HG03378 (cell line): Measurements from ENCODE around the gene AGO4.
"Not testable (repeated sequence)": the region's sequence is repeated elsewhere in the genome, so short reads cannot be mapped to it uniquely, and the experiment has no call there.

ENCODE experiments used
- ATAC-seq: cut with Tn5 transposase; IDR thresholded peaks from one replicate; pipeline ENCODE4 v1.9.1; 2021; ENCODE audit warnings: mild to moderate bottlenecking, moderate library complexity; ENCODE audit not compliant: unreplicated experiment

AGO4 gene

GRCh38 chr1:35863136-35863535 is 55.3 kb downstream of the AGO4 start:
- ATAC-seq, result no peak

GRCh38 chr1:35863881-35864625 is 56.2 kb downstream of the AGO4 start:
- no peak for ATAC-seq

GRCh38 chr1:35864813-35865212 is 57.0 kb downstream of the AGO4 start:
- ATAC-seq, result no peak

DNA sequence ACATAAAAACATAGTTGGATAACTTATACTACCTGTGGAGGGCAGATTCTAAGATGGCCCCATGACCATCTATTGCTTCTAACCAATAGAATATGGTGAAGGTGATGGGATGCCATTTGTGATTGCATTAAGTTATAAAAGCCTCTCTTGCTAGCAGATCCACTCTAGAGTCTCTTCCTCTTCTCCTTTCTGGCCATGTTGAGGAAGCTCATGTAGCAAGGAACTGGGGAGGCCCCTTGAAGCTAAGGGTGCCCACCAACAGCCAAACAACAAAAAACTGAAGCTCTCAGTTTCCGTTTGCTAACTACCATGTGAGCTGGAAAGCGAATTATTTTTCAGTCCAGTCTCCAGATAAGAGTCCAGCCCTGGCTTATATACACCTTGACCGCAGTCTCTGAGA is 59.2 kb downstream of the AGO4 start:
- ATAC-seq, result no peak

DNA sequence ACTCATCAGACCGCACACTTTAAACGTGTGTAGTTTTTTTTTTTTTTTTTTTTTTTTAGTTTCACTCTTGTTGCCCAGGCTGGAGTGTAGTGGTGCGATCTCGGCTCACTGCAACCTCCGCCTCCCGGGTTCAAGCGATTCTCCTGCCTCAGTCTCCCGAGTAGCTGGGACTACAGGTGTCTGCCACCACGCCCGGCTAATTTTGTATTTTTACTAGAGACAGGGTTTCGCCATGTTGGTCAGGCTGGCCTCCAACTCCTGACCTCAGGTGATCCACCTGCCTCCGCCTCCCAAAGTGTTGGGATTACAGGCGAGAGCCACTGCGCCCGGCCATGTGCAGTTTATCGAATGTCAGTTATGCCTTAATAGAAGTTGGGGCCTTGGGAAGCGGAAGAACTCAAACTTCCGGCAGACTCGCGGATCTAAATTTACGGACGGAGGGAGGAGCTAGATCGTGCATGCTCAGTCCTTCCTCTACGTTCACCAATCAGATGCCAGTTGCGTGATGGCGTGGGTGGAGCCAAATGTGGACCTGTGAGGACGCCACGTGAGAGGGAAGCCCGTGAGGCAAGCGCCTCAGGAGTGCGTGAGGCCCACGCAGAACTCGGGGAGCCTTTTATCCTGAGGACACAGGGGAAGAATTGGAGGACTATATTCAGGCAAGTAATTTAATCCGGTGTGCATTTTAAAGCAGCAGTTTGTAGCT is 61.6 kb downstream of the AGO4 start:
- ATAC-seq, result not testable (repeated sequence)

GRCh38 chr1:35870651-35871309 is 63.0 kb downstream of the AGO4 start:
- no peak for ATAC-seq

- ATAC-seq, result no peak
Measured at GRCh38 chr1:35873243-35873750, 65.5 kb downstream of the AGO4 start.

DNA sequence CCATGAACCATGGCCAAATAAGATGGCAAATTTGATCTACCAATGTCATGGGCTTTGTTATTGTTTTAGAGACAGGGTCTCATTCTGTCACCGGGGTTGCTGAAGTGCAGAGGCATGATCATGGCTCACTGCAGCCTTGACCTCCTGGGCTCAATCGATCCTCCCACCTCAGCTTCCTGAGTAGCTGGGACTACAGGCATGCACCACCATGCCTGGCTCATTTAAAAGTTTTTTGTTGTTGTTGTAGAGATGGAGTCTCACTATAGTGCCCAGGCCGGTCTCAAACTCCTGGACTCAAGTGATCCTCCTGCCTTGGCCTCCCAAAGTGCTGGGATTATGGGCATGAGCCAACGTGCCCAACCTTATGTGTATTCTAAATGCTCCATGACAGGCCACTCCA is 66.3 kb downstream of the AGO4 start:
- ATAC-seq, result not testable (repeated sequence)

DNA sequence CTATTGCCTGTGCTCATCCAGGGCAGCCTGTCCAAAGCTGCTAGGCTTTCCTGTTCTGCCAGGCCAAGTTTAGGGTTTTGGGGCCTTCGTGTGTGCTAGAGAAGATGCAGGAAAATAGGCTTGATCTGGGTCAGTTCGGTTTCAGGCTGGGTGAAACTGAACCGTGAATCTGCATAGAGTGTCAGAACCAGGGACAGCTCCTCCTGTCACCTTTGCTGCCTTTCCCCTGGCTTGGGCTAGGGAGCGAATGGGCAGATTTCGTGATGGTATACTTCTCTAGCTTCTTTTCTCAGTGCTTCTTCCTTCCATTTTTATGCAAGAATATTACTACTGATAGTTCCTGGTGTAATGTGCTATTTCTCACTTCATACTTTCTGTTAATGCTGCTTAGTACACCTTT is 69.2 kb downstream of the AGO4 start:
- no peak for ATAC-seq

DNA sequence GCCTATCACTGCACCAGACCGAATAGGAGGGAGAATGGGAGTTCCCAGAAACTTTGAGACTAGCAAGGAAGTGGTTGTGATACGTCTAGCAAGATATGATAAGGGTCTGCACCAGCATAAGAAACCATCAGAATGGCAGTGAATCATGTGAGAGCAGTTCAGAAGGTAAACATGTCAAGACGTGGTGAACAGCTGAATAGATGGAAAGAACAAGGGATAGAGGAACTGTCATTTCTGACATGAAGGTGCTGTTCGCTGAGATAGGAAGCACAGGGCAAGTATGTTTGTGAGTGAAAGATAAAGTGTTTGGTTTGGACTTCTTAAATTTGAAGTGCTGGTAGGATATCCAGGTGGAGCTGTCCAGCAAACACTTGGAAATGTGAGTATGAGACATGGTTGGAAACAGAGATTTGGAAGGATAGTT is 74.0 kb downstream of the AGO4 start:
- no peak for ATAC-seq

DNA sequence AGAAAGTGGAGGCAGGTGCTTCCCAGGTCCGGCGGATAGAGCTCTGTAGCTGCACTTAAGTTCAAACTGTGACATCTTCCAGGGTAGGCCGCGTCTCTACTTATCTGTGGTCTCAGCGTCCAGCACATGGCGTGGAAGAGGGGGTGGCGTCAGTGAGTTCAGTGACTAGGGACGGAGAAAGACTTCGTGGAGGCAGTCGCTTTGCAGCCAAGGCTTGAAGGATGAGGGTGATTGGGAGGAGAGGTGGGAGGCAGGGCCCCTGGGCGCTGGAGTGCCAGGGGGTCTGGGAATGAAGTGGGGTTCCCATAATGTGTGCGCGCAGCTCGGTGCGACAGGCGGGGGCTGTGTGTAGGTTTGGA is 74.7 kb downstream of the AGO4 start:
- no peak for ATAC-seq

- ATAC-seq, result peak; percentile 57
Measured at GRCh38 chr1:35882945-35883634, 75.3 kb downstream of the AGO4 start, which contains the start of gene AGO1. Gene AGO1 (plus strand): TSS chr1:35883209. CDS start chr1:35883422, 213 bp downstream.

GRCh38 chr1:35883635-35884101 is 75.9 kb downstream of the AGO4 start:
- peak; percentile 2 for ATAC-seq

DNA sequence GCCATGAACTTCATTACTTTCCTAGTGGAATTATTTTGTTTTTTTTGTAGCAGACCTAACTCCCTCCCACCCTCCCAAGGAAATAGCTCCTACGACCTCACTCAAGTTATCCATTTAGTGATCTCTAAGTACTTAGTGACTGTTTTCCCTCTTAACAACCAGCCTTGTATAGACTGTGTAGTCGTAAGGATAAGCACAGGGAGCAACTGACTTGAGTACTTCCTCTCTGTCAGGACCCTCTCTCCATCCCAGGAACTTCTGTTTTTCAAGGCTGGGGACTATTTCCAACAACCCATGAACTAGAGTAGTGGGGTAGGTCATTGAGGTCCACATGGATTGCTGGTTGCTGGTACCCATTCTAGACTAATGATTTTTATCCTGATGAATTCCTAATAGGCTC is 77.1 kb downstream of the AGO4 start:
- no peak for ATAC-seq

DNA sequence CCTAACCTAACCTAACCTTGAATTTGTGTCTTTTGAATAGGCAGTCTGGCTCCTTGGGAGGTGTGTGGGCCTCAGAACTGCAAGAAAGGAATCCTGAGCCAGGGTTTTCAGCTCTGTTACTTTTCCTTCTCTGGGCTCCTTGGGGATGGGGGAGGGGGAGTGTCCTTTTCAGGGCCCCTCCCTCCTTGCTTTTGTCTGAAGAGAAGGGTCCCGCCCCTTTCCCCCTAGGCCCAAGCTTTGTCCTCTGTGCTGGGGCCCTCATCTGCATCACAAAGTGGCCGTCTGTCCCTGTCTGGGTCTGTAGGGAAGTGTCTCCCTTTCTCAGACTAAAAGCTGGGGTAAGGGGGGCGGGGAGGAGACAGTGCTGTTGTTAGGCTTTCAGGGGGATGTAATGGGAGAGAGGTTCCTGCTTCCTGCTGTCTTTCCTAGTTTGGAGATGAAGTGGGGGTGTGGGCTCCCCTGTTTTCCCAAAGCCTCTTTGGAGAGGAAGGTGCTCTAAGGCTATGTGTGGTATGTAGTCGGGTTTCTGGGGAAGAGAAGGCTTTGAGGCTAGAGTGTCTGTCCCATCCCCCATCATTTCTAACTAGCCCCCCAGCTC is 78.2 kb downstream of the AGO4 start:
- no peak for ATAC-seq

DNA sequence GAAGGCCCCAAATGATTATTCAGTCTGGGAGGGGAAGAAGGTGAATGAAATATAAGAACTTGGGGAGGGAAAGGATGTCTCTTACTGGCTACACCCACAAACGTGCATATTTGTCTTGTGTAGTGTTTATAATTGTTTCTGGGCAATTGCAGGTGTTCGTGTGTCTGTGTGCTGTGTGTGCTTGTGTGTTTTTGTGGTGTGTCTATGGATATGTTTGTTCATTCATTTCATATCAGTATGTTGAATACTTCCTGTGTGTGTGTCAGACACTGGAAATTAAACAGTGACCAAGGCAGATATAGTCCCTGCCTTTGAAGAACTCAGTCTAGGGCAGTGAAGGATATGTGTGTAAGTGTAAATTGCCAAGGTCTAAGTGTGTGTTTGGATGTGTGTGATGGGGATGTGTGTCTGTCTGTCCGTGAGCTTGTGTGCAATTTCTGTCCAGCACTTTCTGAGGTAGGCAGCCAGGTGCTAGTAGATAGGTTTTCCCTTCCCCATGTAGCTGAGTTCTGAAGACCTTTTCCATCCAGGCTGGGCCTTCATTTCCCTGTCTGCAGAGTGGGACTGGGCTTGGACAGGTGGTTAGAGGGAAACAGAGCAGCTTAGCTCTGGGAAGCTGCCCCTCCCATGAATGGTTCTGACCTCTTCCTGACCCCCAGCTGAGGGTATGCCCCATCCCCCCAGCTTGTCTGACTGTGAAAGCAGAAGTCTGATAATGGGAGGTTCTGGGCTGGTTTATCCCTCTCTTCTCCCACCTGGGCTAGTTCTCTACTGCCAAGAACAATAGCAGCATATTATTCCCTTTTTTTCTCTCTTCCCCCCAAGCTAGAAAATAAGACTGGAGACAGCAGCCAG is 79.0 kb downstream of the AGO4 start:
- ATAC-seq, result no peak

DNA sequence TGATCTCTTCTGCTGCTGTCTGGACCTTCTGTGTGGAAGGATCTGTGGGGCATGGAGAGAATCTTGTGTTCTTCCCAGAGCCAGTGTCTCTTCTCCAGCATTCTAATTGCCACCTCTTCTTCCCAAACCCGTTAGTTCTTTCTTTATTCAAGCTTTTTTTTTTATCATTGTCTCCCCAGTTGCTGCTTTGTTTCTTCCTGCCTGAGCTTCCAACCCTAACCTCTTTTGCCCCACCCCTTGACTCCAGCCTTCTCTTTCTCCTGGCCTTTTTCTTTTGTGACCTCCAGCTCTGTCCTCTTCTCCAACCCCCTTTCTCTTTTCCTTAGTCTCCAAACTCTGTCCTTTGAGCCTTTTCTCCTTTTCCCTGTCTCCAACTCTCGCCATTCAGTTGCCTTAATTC is 79.7 kb downstream of the AGO4 start:
- ATAC-seq, result no peak

DNA sequence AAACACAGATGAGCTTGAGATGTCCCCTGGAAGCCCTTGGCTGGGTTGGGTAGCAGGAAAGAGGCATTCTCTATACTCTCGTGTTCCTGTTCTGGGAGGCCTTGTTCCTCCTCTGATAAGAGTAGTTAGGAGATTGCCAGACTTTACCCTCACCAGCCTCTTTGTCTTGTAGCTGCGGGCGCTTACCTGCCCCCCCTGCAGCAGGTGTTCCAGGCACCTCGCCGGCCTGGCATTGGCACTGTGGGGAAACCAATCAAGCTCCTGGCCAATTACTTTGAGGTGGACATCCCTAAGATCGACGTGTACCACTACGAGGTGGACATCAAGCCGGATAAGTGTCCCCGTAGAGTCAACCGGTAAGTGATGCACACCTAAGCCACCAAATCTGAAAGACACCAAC is 80.4 kb downstream of the AGO4 start:
- ATAC-seq, result no peak

- not testable (repeated sequence) for ATAC-seq
Measured at GRCh38 chr1:35888981-35889380, 81.2 kb downstream of the AGO4 start.
